Measurements from ENCODE around the gene EMC9. TPM values are rescaled to one million over a fixed set of nuclear protein-coding genes. Genes with fewer than 3 reads are reported as not detected.

The EMC9 gene
- total RNA-seq, 1 experiment from 2014 or later: 42.0 TPM

DNA sequence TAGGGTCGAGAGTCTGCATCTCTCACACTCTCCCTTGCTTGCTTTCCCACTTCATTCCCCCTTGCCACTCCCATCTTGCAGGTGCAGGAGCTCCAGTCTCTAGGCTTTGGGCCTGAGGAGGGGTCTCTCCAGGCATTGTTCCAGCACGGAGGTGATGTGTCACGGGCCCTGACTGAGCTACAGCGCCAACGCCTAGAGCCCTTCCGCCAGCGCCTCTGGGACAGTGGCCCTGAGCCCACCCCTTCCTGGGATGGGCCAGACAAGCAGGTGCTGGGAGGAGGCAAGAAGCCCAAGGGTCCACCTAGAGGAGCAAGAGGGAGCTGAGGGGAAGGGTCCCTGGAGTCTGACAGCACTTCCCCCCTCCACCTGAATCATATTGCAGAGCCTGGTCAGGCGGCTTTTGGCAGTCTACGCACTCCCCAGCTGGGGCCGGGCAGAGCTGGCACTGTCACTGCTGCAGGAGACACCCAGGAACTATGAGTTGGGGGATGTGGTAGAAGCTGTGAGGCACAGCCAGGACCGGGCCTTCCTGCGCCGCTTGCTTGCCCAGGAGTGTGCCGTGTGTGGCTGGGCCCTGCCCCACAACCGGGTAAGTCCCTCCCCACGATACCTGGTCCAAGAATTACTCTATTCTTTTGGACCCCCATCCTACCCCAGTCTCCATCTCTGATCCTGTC is 10.2 kb upstream of the EMC9 start:
- Histone ChIP-seq H3K4me2 (ENCODE audit: low read length) (no peak overlapping the region), H3K27ac (ENCODE audit: low read depth, low read length) (no peak overlapping the region), H3K9ac (ENCODE audit: low read length) (no peak overlapping the region), H2AFZ (ENCODE audit: low read depth, low read length, poor library complexity, severe bottlenecking) (no peak overlapping the region), H3K4me3 (replicated peaks in 1 of 2; ENCODE audit: low read depth in 1 of 2, low read length in 2 of 2) (no peak overlapping the region), H3K4me1 (ENCODE audit: control insufficient read depth in 1 of 2, insufficient read depth in 2 of 2, low read length in 2 of 2) (peaks cover 5 to 7% of the 10 kb centered on the region in 2 experiments), H3K79me2 (ENCODE audit: insufficient read depth, low read length) (peaks cover 36% of the 10 kb centered on the region), H4K20me1 (ENCODE audit: insufficient read depth) (no peaks in the 10 kb centered on the region), H3K36me3 (ENCODE audit: control insufficient read depth in 1 of 2, insufficient read depth in 2 of 2, low read length in 2 of 2) (peaks cover 39 to 48% of the 10 kb centered on the region in 2 experiments), H3K9me3 (ENCODE audit: control insufficient read depth in 1 of 2, insufficient read depth in 1 of 2, low read depth in 1 of 2, low read length in 2 of 2) (no peaks in the 10 kb centered on the region), H3K9me2 (ENCODE audit: insufficient read depth) (no peaks in the 10 kb centered on the region), H3K27me3 (ENCODE audit: insufficient read depth, low read length) (no peaks in the 10 kb centered on the region)
- CTCF ChIA-PET: no interaction called here
- no TSS peak for BruUV-seq (replicated peaks)
- no peak for DNase-seq (ENCODE audit: low read depth, low spot score)
- no peak for TF ChIP-seq SP1 (IDR thresholded peaks at IDR 0.05; ENCODE audit: low read depth)
- TF ChIP-seq SRF (IDR thresholded peaks at IDR 0.05; ENCODE audit: low read depth): no peak
- TF ChIP-seq CEBPB (IDR thresholded peaks at IDR 0.05; ENCODE audit: low read depth): no peak
- TF ChIP-seq, protein P1, sequence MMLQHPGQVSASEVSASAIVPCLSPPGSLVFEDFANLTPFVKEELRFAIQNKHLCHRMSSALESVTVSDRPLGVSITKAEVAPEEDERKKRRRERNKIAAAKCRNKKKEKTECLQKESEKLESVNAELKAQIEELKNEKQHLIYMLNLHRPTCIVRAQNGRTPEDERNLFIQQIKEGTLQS (IDR thresholded peaks at IDR 0.05): no peak
- TF ChIP-seq, protein P2, sequence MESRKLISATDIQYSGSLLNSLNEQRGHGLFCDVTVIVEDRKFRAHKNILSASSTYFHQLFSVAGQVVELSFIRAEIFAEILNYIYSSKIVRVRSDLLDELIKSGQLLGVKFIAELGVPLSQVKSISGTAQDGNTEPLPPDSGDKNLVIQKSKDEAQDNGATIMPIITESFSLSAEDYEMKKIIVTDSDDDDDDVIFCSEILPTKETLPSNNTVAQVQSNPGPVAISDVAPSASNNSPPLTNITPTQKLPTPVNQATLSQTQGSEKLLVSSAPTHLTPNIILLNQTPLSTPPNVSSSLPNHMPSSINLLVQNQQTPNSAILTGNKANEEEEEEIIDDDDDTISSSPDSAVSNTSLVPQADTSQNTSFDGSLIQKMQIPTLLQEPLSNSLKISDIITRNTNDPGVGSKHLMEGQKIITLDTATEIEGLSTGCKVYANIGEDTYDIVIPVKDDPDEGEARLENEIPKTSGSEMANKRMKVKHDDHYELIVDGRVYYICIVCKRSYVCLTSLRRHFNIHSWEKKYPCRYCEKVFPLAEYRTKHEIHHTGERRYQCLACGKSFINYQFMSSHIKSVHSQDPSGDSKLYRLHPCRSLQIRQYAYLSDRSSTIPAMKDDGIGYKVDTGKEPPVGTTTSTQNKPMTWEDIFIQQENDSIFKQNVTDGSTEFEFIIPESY (IDR thresholded peaks at IDR 0.05; ENCODE audit: extremely low read depth, insufficient replicate concordance, low read length): no peak
- TF ChIP-seq CBX3 (IDR thresholded peaks at IDR 0.05; ENCODE audit: low read depth): no peak
- TF ChIP-seq, protein P3, sequence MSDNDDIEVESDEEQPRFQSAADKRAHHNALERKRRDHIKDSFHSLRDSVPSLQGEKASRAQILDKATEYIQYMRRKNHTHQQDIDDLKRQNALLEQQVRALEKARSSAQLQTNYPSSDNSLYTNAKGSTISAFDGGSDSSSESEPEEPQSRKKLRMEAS (IDR thresholded peaks at IDR 0.05): no peak
- TF ChIP-seq JUND (IDR thresholded peaks at IDR 0.05): no peak
- TF ChIP-seq, protein P4, sequence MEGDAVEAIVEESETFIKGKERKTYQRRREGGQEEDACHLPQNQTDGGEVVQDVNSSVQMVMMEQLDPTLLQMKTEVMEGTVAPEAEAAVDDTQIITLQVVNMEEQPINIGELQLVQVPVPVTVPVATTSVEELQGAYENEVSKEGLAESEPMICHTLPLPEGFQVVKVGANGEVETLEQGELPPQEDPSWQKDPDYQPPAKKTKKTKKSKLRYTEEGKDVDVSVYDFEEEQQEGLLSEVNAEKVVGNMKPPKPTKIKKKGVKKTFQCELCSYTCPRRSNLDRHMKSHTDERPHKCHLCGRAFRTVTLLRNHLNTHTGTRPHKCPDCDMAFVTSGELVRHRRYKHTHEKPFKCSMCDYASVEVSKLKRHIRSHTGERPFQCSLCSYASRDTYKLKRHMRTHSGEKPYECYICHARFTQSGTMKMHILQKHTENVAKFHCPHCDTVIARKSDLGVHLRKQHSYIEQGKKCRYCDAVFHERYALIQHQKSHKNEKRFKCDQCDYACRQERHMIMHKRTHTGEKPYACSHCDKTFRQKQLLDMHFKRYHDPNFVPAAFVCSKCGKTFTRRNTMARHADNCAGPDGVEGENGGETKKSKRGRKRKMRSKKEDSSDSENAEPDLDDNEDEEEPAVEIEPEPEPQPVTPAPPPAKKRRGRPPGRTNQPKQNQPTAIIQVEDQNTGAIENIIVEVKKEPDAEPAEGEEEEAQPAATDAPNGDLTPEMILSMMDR (IDR thresholded peaks at IDR 0.05 in 2 of 3, conservative IDR thresholded peaks at IDR 0.05 in 1 of 3; ENCODE audit: borderline replicate concordance in 1 of 3, insufficient read depth in 1 of 3, low read depth in 2 of 3, low read length in 2 of 3): no peak
- TF ChIP-seq POLR2A (IDR thresholded peaks at IDR 0.05; ENCODE audit: borderline replicate concordance, extremely low read depth, insufficient read depth, insufficient read length): no peak
- TF ChIP-seq ELF1 (IDR thresholded peaks at IDR 0.05; ENCODE audit: borderline replicate concordance, low read depth): no peak
- TF ChIP-seq, protein P5, sequence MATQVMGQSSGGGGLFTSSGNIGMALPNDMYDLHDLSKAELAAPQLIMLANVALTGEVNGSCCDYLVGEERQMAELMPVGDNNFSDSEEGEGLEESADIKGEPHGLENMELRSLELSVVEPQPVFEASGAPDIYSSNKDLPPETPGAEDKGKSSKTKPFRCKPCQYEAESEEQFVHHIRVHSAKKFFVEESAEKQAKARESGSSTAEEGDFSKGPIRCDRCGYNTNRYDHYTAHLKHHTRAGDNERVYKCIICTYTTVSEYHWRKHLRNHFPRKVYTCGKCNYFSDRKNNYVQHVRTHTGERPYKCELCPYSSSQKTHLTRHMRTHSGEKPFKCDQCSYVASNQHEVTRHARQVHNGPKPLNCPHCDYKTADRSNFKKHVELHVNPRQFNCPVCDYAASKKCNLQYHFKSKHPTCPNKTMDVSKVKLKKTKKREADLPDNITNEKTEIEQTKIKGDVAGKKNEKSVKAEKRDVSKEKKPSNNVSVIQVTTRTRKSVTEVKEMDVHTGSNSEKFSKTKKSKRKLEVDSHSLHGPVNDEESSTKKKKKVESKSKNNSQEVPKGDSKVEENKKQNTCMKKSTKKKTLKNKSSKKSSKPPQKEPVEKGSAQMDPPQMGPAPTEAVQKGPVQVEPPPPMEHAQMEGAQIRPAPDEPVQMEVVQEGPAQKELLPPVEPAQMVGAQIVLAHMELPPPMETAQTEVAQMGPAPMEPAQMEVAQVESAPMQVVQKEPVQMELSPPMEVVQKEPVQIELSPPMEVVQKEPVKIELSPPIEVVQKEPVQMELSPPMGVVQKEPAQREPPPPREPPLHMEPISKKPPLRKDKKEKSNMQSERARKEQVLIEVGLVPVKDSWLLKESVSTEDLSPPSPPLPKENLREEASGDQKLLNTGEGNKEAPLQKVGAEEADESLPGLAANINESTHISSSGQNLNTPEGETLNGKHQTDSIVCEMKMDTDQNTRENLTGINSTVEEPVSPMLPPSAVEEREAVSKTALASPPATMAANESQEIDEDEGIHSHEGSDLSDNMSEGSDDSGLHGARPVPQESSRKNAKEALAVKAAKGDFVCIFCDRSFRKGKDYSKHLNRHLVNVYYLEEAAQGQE (IDR thresholded peaks at IDR 0.05; ENCODE audit: low read depth): no peak
- TF ChIP-seq POLR2AphosphoS5 (IDR thresholded peaks at IDR 0.05; ENCODE audit: low read depth, low read length): no peak
- TF ChIP-seq ZNF274 (IDR thresholded peaks at IDR 0.05; ENCODE audit: low read depth, low read length): no peak
- no peak for TF ChIP-seq FOSL1 (IDR thresholded peaks at IDR 0.05; ENCODE audit: low read depth)
- TF ChIP-seq EGR1 (IDR thresholded peaks at IDR 0.05; ENCODE audit: low read depth): no peak
- no peak for TF ChIP-seq RAD21 (IDR thresholded peaks at IDR 0.05; ENCODE audit: low read depth)
- TF ChIP-seq TCF7L2 (IDR thresholded peaks at IDR 0.05; ENCODE audit: borderline replicate concordance, extremely low read depth, insufficient read depth, insufficient read length): no peak
- no peak for TF ChIP-seq YY1 (IDR thresholded peaks at IDR 0.05; ENCODE audit: extremely low read depth, insufficient replicate concordance, low read depth, low read length)
- no peak for TF ChIP-seq EZH2phosphoT487 (IDR thresholded peaks at IDR 0.05; ENCODE audit: borderline replicate concordance)
- RAD21 ChIA-PET (ENCODE audit: low non-redundant PET in 1 of 2, low total read pairs in 2 of 2, uncharacterized antibody in 2 of 2, unreplicated experiment in 2 of 2): no interaction called here
- no peak for ATAC-seq
- POLR2A ChIA-PET: interaction anchor here (1.8 kb wide), 1 partner anchor 10 kb away, joined by 4 read pairs; the partner anchor contains the start of gene EMC9
- intact Hi-C loops (cut with micrococcal nuclease): no loop called here
